DND-41 (cell line): ENCODE data around the gene TPX2.

Source experiments
- EZH2 ChIP-seq: IDR thresholded peaks from 3 replicates; pipeline ENCODE4 v1.6.1; 2012; ENCODE audit warnings: borderline replicate concordance, low read depth, mild to moderate bottlenecking, moderate library complexity, low read length, inconsistent platforms; ENCODE audit not compliant: severe bottlenecking
- TF ChIP-seq, protein P1 (sequence below): IDR thresholded peaks from 2 replicates; pipeline ENCODE4 v1.5.1; 2012; ENCODE audit warnings: borderline replicate concordance, low read length, moderate library complexity, mild to moderate bottlenecking; ENCODE audit not compliant: poor library complexity, severe bottlenecking; ENCODE audit errors: extremely low read depth

DNA sequence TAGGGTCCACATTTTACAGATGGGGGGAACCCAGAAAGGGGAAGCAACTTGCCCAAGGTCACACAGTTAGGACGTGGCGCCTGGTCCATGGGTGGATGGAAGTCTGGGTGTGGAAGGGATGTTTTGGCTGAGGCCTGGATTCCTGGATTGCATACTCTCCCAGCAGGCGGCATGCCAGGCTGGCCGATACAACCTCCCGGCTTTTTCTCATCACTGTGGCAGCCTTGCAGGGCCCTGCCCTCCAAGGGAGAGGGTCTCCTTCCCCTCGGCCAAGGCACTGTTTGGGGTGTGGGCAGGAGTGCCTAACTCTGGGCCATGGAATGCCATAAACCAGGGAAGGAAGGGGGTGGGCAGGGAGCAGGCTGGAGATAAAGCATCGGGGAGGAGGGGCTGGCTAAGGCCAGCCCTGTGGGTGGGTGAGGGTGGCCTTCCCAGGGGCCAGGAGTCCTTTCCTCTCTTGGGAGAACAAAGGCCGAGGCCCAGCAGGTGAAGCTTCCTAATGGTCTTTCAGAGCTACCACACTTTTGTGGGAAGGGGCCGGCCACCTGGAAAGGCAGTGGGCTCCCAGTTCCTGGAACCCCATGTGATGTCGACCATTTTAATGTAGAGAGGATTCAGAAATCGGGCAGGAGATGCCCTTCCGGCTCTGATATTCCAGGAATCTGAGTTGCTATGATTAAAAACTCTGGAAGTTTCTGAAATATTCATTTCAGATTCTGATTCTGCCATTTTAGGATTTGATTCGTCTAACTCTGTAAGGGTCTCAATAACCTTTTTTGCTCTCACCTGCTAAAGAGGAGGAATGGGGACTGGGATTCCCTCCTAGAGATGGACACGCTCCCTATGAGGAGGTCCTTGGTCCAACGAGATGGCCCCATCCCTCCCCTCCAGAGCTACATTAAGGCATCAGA is 102.1 kb downstream of the TPX2 start:
- TF ChIP-seq, protein P1, sequence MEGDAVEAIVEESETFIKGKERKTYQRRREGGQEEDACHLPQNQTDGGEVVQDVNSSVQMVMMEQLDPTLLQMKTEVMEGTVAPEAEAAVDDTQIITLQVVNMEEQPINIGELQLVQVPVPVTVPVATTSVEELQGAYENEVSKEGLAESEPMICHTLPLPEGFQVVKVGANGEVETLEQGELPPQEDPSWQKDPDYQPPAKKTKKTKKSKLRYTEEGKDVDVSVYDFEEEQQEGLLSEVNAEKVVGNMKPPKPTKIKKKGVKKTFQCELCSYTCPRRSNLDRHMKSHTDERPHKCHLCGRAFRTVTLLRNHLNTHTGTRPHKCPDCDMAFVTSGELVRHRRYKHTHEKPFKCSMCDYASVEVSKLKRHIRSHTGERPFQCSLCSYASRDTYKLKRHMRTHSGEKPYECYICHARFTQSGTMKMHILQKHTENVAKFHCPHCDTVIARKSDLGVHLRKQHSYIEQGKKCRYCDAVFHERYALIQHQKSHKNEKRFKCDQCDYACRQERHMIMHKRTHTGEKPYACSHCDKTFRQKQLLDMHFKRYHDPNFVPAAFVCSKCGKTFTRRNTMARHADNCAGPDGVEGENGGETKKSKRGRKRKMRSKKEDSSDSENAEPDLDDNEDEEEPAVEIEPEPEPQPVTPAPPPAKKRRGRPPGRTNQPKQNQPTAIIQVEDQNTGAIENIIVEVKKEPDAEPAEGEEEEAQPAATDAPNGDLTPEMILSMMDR, result no peak
- TF ChIP-seq EZH2, result no peak
